HCT116 (cell line): ENCODE data around the gene LYST. TPM values are rescaled to one million over a fixed set of nuclear protein-coding genes. Genes with fewer than 3 reads are reported as not detected.

ENCODE experiments used
- ATAC-seq: fragments of 200-7000 bp; cut with Tn5 transposase; 2 replicates; pipeline ENCODE4 v1.9.1; 2020; ENCODE audit warnings: mild to moderate bottlenecking, moderate library complexity
- BruUV-seq: library from RNA; stranded (reverse); fragments of 400-500 nt; replicated peaks from 2 replicates; lab custom pipeline; 2021; lab: Mats Ljungman, UMichigan
- CTCF ChIA-PET: fragments of 300-600 bp; sonication (Branson Sonifier 250); formaldehyde crosslinking; loops from one replicate; lab custom pipeline; 2021; ENCODE audit warnings: antibody characterized with exemption; lab: Charles Lee
- POLR2A ChIA-PET: fragments of 300-600, 350-600 bp; sonication (Branson Sonifier 250); formaldehyde crosslinking; loops from one replicate; lab custom pipeline; 2021; ENCODE audit warnings: antibody characterized with exemption; lab: Charles Lee
- RAD21 ChIA-PET, 2 experiments: fragments of 300-600 bp; sonication (Branson Sonifier 250); formaldehyde crosslinking; loops; one replicate each; lab custom pipeline; 2023; ENCODE audit warnings: low total read pairs in 2 of 2; ENCODE audit not compliant: uncharacterized antibody in 2 of 2, unreplicated experiment in 2 of 2, low non-redundant PET in 1 of 2; lab: Charles Lee
- DNase-seq: peaks from one replicate; pipeline ENCODE4 v3.0.0-alpha.2; 2010; ENCODE audit warnings: low read depth, low spot score
- H2AFZ ChIP-seq: fragments of 200-600 bp; shearing (Covaris generic), sonication (generic); 2 replicates; pipeline ENCODE4 v1.6.1; 2017; ENCODE audit warnings: low read depth, mixed run types, mixed read lengths, antibody characterized with exemption, low read length; ENCODE audit not compliant: poor library complexity, severe bottlenecking
- H3K27ac ChIP-seq: 2 replicates; pipeline ENCODE4 v1.5.1; 2012; ENCODE audit warnings: low read depth, low read length
- H3K27me3 ChIP-seq: fragments of 200-600 bp; sonication (generic); 2 replicates; pipeline ENCODE4 v1.6.1; 2016; ENCODE audit warnings: mixed run types, low read length, mixed read lengths; ENCODE audit not compliant: insufficient read depth
- H3K36me3 ChIP-seq, 2 experiments: fragments of 200-500 bp in 1 of 2; fragments of 200-600 bp in 1 of 2; sonication (Bioruptor generic) in 1 of 2; sonication (generic) in 1 of 2; 2 replicates each; pipeline versions ENCODE4 v1.5.1 to v1.6.1; 2014 to 2016; ENCODE audit warnings: low read length in 2 of 2, inconsistent platforms in 1 of 2, mixed read lengths in 1 of 2, mixed run types in 1 of 2; ENCODE audit not compliant: insufficient read depth in 2 of 2, control insufficient read depth in 1 of 2
- H3K4me1 ChIP-seq, 2 experiments: fragments of 200-600 bp in 1 of 2; sonication (generic) in 1 of 2; 2 replicates each; pipeline versions ENCODE4 v1.5.1 to v1.6.1; 2012 to 2017; ENCODE audit warnings: low read length in 2 of 2, inconsistent platforms in 1 of 2, mild to moderate bottlenecking in 1 of 2, mixed read lengths in 1 of 2, mixed run types in 1 of 2, moderate library complexity in 1 of 2; ENCODE audit not compliant: insufficient read depth in 2 of 2, control insufficient read depth in 1 of 2
- H3K4me2 ChIP-seq: fragments of 200-600 bp; sonication (generic); 2 replicates; pipeline ENCODE4 v1.6.1; 2017; ENCODE audit warnings: mixed run types, low read length, mixed read lengths
- H3K4me3 ChIP-seq, 2 experiments: fragments of 200-600 bp in 1 of 2; sonication (generic) in 1 of 2; replicated peaks in 1 of 2; 2 replicates each; pipeline ENCODE4 v1.5.1; 2011 to 2016; ENCODE audit warnings: low read length in 2 of 2, control low read depth in 1 of 2, low read depth in 1 of 2, mild to moderate bottlenecking in 1 of 2, mixed read lengths in 1 of 2, mixed run types in 1 of 2
- H3K79me2 ChIP-seq: fragments of 200-600 bp; sonication (generic); 2 replicates; pipeline ENCODE4 v1.6.1; 2017; ENCODE audit warnings: mild to moderate bottlenecking, mixed run types, low read length, moderate library complexity, mixed read lengths; ENCODE audit not compliant: insufficient read depth
- H3K9ac ChIP-seq: fragments of 200-600 bp; sonication (generic); 2 replicates; pipeline ENCODE4 v1.6.1; 2016; ENCODE audit warnings: low read length, mixed read lengths
- H3K9me2 ChIP-seq: fragments of 200-600 bp; sonication (generic), shearing (Covaris generic); 2 replicates; pipeline ENCODE4 v1.6.1; 2017; ENCODE audit warnings: mixed run types, mild to moderate bottlenecking, moderate library complexity; ENCODE audit not compliant: insufficient read depth
- H3K9me3 ChIP-seq, 2 experiments: fragments of 200-500 bp in 1 of 2; fragments of 200-600 bp in 1 of 2; sonication (Bioruptor generic) in 1 of 2; sonication (generic) in 1 of 2; 2 replicates each; pipeline ENCODE4 v1.6.1; 2014 to 2017; ENCODE audit warnings: low read length in 2 of 2, mixed read lengths in 2 of 2, inconsistent platforms in 1 of 2, low read depth in 1 of 2, mild to moderate bottlenecking in 1 of 2, mixed run types in 1 of 2, moderate library complexity in 1 of 2; ENCODE audit not compliant: control insufficient read depth in 1 of 2, insufficient read depth in 1 of 2
- H4K20me1 ChIP-seq: fragments of 200-600 bp; sonication (generic), shearing (Covaris generic); 2 replicates; pipeline ENCODE4 v1.6.1; 2017; ENCODE audit warnings: mixed run types, mild to moderate bottlenecking, moderate library complexity; ENCODE audit not compliant: insufficient read depth
- CBX3 ChIP-seq: IDR thresholded peaks from 2 replicates; pipeline ENCODE4 v1.6.1; 2012; ENCODE audit warnings: low read depth
- CEBPB ChIP-seq: IDR thresholded peaks from 2 replicates; pipeline ENCODE4 v1.6.1; 2012; ENCODE audit warnings: low read depth
- CTCF ChIP-seq, 3 experiments: fragments of 200-600 bp in 1 of 3; sonication (generic) in 1 of 3; IDR thresholded peaks in 2 of 3; conservative IDR thresholded peaks in 1 of 3; 2 replicates each; pipeline ENCODE4 v1.5.1; 2012 to 2017; ENCODE audit warnings: low read depth in 2 of 3, low read length in 2 of 3, antibody characterized with exemption in 1 of 3, borderline replicate concordance in 1 of 3, control low read depth in 1 of 3, mild to moderate bottlenecking in 1 of 3, mixed read lengths in 1 of 3, mixed run types in 1 of 3, moderate library complexity in 1 of 3; ENCODE audit not compliant: insufficient read depth in 1 of 3
- EZH2 ChIP-seq: fragments of 200-600 bp; sonication (generic); IDR thresholded peaks from 2 replicates; pipeline ENCODE4 v1.6.1; 2017; ENCODE audit warnings: antibody characterized with exemption, mixed run types
- EZH2phosphoT487 ChIP-seq: fragments of 200-600 bp; IDR thresholded peaks from 2 replicates; pipeline ENCODE4 v1.6.1; 2018; ENCODE audit warnings: antibody characterized with exemption, borderline replicate concordance
- MAX ChIP-seq: IDR thresholded peaks from 2 replicates; pipeline ENCODE4 v1.6.1; 2012
- POLR2A ChIP-seq: IDR thresholded peaks from 2 replicates; pipeline ENCODE4 v1.7.0; 2011; ENCODE audit warnings: borderline replicate concordance; ENCODE audit not compliant: insufficient read depth, insufficient read length; ENCODE audit errors: extremely low read depth
- POLR2AphosphoS5 ChIP-seq: IDR thresholded peaks from 2 replicates; pipeline ENCODE4 v1.6.1; 2011; ENCODE audit warnings: mild to moderate bottlenecking, low read depth, low read length, moderate library complexity
- RAD21 ChIP-seq: IDR thresholded peaks from 2 replicates; pipeline ENCODE4 v1.6.1; 2012; ENCODE audit warnings: low read depth, mild to moderate bottlenecking
- REST ChIP-seq: IDR thresholded peaks from 2 replicates; pipeline ENCODE4 v1.6.1; 2012; ENCODE audit warnings: low read depth
- SIN3A ChIP-seq: IDR thresholded peaks from 2 replicates; pipeline ENCODE4 v1.6.1; 2012; ENCODE audit warnings: low read depth
- SRF ChIP-seq: IDR thresholded peaks from 2 replicates; pipeline ENCODE4 v1.6.1; 2012; ENCODE audit warnings: low read depth
- TCF7L2 ChIP-seq: IDR thresholded peaks from 2 replicates; pipeline ENCODE4 v1.7.0; 2011; ENCODE audit warnings: borderline replicate concordance, inconsistent platforms; ENCODE audit not compliant: insufficient read depth, insufficient read length; ENCODE audit errors: extremely low read depth
- YY1 ChIP-seq: IDR thresholded peaks from 2 replicates; pipeline ENCODE4 v1.6.1; 2011; ENCODE audit warnings: low read length, low read depth, moderate library complexity, mild to moderate bottlenecking; ENCODE audit not compliant: insufficient replicate concordance; ENCODE audit errors: extremely low read depth
- ZFX ChIP-seq: fragments of 450-650 bp; IDR thresholded peaks from 2 replicates; pipeline ENCODE4 v1.6.1; 2017
- intact Hi-C: fragments of 100-400 bp; cut with micrococcal nuclease; formaldehyde crosslinking; loops from 2 replicates; pipeline ENCODE4 v1.10.0; 2022
- total RNA-seq: library from RNA; stranded (reverse); gene quantifications from one replicate; pipeline ENCODE4 v1.2.1, GENCODE V29; 2021; ENCODE audit not compliant: unreplicated experiment

LYST gene
- total RNA-seq, 1 experiment from 2014 or later, result 6.6 TPM

GRCh38 chr1:235863699-235864093 lies 3.0 kb downstream of the LYST start:
- intact Hi-C loops, result no loop called here
- ATAC-seq, result no peak

More at GRCh38 chr1:235863699-235864093, 3.0 kb downstream of the LYST start:
- CTCF ChIA-PET, result no interaction called here
- Histone ChIP-seq H4K20me1 (no peaks in the 10 kb centered on the region), H3K9ac (no peak overlapping the region), H3K4me3 (no peak overlapping the region), H3K4me1 (peaks cover 9 to 20% of the 10 kb centered on the region in 2 experiments; a peak in 2 of 4 replicates), H3K9me3 (no peaks in the 10 kb centered on the region), H3K36me3 (no peaks in the 10 kb centered on the region), H2AFZ (no peak overlapping the region), H3K4me2 (no peak overlapping the region), H3K79me2 (0 out of 2 replicates have a peak, but pooled peaks cover 4% of the 10 kb centered on the region), H3K27ac (no peak overlapping the region), H3K27me3 (no peaks in the 10 kb centered on the region), H3K9me2 (no peaks in the 10 kb centered on the region)
- DNase-seq, result no peak
- RAD21 ChIA-PET, result no interaction called here
- POLR2A ChIA-PET, result no interaction called here
- no peak for TF ChIP-seq CTCF (IDR thresholded peaks at IDR 0.05 in 2 of 3, conservative IDR thresholded peaks at IDR 0.05 in 1 of 3; ENCODE audit: borderline replicate concordance in 1 of 3, insufficient read depth in 1 of 3, low read depth in 2 of 3, low read length in 2 of 3)
- no peak for TF ChIP-seq SIN3A
- no peak for TF ChIP-seq MAX
- no peak for TF ChIP-seq RAD21
- TF ChIP-seq TCF7L2, result no peak
- TF ChIP-seq EZH2phosphoT487, result no peak
- TF ChIP-seq POLR2AphosphoS5, result no peak
- no peak for TF ChIP-seq POLR2A
- TF ChIP-seq SRF, result no peak
- no peak for TF ChIP-seq ZFX
- TF ChIP-seq CBX3, result no peak
- no peak for TF ChIP-seq CEBPB
- no peak for TF ChIP-seq EZH2
- no peak for TF ChIP-seq REST
- TF ChIP-seq YY1, result no peak
- no TSS peak for BruUV-seq
